SU-DHL-6 (cell line): ENCODE results near the gene LHX4.

Experiments used
- H2AFZ ChIP-seq: fragments of 200-600 bp; sonication (generic); 2 replicates; pipeline ENCODE4 v1.6.1; 2014; ENCODE audit warnings: low read depth, mild to moderate bottlenecking, moderate library complexity, mixed read lengths, antibody characterized with exemption, low read length; ENCODE audit not compliant: severe bottlenecking
- H3F3A ChIP-seq: fragments of 200-600 bp; shearing (Covaris generic); 2 replicates; pipeline ENCODE4 v1.6.0; 2016; ENCODE audit warnings: antibody characterized with exemption, mild to moderate bottlenecking; ENCODE audit not compliant: insufficient read depth
- H3K27ac ChIP-seq: fragments of 200-600 bp; sonication (generic); 2 replicates; pipeline ENCODE4 v1.5.1; 2016; ENCODE audit warnings: low read depth, mild to moderate bottlenecking, low read length, moderate library complexity, mixed read lengths
- H3K27me3 ChIP-seq: fragments of 200-600 bp; sonication (generic), shearing (Covaris generic); 2 replicates; pipeline ENCODE4 v1.6.0; 2014; ENCODE audit warnings: mild to moderate bottlenecking, low read length
- H3K36me3 ChIP-seq: fragments of 200-600 bp; sonication (generic); 2 replicates; pipeline ENCODE4 v1.6.1; 2014; ENCODE audit warnings: mild to moderate bottlenecking, low read length, mixed read lengths
- H3K4me2 ChIP-seq: fragments of 300-600, 200-600 bp; shearing (Covaris generic), sonication (generic); 2 replicates; pipeline ENCODE4 v1.6.0; 2014; ENCODE audit warnings: low read length, low read depth, mild to moderate bottlenecking; ENCODE audit not compliant: poor library complexity, severe bottlenecking
- H3K4me3 ChIP-seq: fragments of 200-600 bp; sonication (generic); 2 replicates; pipeline ENCODE4 v1.5.1; 2014; ENCODE audit warnings: antibody characterized with exemption, low read length, mild to moderate bottlenecking, mixed read lengths; ENCODE audit not compliant: insufficient read depth, poor library complexity, severe bottlenecking
- H3K79me2 ChIP-seq: fragments of 200-600 bp; sonication (generic); 2 replicates; pipeline ENCODE4 v1.6.1; 2014; ENCODE audit warnings: mild to moderate bottlenecking, low read length, moderate library complexity; ENCODE audit not compliant: insufficient read depth
- H3K9ac ChIP-seq: fragments of 200-600 bp; sonication (generic); 2 replicates; pipeline ENCODE4 v1.7.0; 2014; ENCODE audit warnings: mild to moderate bottlenecking, low read length
- H3K9me2 ChIP-seq: fragments of 200-600 bp; sonication (generic); replicated peaks from 2 replicates; pipeline ENCODE4 v1.6.1; 2014; ENCODE audit warnings: low read length; ENCODE audit not compliant: insufficient read depth
- H3K9me3 ChIP-seq: fragments of 200-600 bp; sonication (generic); 2 replicates; pipeline ENCODE4 v1.6.1; 2014; ENCODE audit warnings: low read length, mixed read lengths; ENCODE audit not compliant: insufficient read depth
- H4K20me1 ChIP-seq: fragments of 200-600 bp; sonication (generic); 2 replicates; pipeline ENCODE4 v1.6.1; 2014; ENCODE audit warnings: low read depth, mild to moderate bottlenecking, antibody characterized with exemption, low read length, moderate library complexity, mixed read lengths
- EZH2phosphoT487 ChIP-seq: fragments of 200-600 bp; sonication (generic), shearing (Covaris generic); conservative IDR thresholded peaks from 2 replicates; pipeline ENCODE4 v1.6.1; 2018; ENCODE audit warnings: mild to moderate bottlenecking, antibody characterized with exemption, low read length, moderate library complexity, mixed read lengths
- TF ChIP-seq, protein P1 (sequence below): fragments of 200-600 bp; sonication (generic); IDR thresholded peaks from one replicate; pipeline ENCODE4 v1.5.1; 2017; ENCODE audit warnings: antibody characterized with exemption, mild to moderate bottlenecking, low read length, moderate library complexity; ENCODE audit not compliant: insufficient read depth, poor library complexity, severe bottlenecking

LHX4 gene

DNA sequence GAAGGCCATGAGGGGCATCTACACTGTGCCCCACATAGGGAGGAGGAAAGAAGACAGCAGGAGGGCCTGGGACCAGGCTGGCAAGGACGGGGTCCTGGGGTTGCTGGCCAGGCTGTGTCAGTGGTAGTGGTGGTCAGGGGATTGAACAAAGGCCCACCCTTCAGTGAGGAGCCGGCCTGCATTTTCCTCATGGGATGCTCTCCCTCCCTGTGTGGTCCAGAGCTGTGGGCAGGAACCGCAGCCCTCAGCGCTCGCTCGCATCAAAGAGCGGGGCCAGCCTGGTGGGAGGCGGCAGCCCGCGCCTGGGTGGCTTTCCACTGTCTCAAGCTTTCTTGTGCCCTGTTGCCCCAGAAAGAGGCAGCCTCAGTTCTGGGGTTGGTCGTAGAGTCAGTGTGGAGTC lies 24.8 kb downstream of the LHX4 start:
- Histone ChIP-seq H3K4me2 (no peak overlapping the region), H2AFZ (no peak overlapping the region), H3K36me3 (no peaks in the 10 kb centered on the region), H3K27me3 (no peaks in the 10 kb centered on the region), H3K27ac (no peak overlapping the region), H3F3A (no peaks in the 10 kb centered on the region), H3K9ac (no peak overlapping the region), H3K79me2 (no peaks in the 10 kb centered on the region), H3K4me3 (no peak overlapping the region), H3K9me3 (no peaks in the 10 kb centered on the region), H4K20me1 (no peaks in the 10 kb centered on the region), H3K9me2 (no peaks in the 10 kb centered on the region)
- TF ChIP-seq, protein P1, sequence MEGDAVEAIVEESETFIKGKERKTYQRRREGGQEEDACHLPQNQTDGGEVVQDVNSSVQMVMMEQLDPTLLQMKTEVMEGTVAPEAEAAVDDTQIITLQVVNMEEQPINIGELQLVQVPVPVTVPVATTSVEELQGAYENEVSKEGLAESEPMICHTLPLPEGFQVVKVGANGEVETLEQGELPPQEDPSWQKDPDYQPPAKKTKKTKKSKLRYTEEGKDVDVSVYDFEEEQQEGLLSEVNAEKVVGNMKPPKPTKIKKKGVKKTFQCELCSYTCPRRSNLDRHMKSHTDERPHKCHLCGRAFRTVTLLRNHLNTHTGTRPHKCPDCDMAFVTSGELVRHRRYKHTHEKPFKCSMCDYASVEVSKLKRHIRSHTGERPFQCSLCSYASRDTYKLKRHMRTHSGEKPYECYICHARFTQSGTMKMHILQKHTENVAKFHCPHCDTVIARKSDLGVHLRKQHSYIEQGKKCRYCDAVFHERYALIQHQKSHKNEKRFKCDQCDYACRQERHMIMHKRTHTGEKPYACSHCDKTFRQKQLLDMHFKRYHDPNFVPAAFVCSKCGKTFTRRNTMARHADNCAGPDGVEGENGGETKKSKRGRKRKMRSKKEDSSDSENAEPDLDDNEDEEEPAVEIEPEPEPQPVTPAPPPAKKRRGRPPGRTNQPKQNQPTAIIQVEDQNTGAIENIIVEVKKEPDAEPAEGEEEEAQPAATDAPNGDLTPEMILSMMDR, result no peak
- TF ChIP-seq EZH2phosphoT487, result no peak

DNA sequence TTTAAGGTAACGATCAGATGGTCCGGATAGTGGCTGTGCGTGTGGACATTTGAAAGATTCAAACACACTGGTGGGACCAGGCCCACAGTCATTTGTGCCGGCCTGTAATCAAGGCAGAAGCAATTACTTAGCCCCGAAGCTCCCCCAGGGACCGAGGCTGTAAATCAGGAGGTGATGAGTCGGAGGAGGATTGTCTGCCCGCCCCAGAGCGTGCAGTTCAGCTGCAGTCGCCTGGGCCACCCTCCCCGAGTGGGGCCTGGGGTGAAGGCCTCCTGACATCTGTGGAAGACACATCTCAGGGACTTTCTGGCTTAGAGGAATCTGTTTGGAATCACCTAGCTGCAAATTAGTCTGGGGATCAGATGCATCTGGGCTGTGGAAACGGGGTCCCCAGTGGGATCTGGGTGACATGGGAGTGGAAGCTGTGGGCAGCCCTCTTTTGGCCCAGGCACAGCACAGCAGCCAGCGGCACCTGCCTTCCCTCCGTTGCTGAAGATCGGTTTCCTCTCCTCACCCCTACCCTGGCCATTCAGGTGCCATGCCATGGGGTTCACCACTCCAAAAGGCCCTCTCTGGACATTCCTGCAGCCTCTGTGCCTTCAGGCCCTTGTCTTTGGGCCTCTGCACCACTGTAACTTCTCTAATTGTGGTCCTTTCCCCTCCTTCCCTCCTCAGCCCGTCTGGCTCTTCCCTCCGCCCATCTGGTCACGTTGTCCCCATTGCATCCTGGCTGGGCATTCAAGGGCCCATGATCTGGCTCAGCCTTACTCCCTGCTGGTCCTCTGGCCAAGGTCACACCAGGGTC lies 25.7 kb downstream of the LHX4 start:
- TF ChIP-seq, protein P1, result no peak
- TF ChIP-seq EZH2phosphoT487, result no peak
- Histone ChIP-seq H3K4me3 (no peak overlapping the region), H3K27me3 (no peaks in the 10 kb centered on the region), H3K9me2 (no peaks in the 10 kb centered on the region), H3K79me2 (no peaks in the 10 kb centered on the region), H3F3A (no peaks in the 10 kb centered on the region), H2AFZ (no peak overlapping the region), H3K36me3 (no peaks in the 10 kb centered on the region), H3K4me2 (no peak overlapping the region), H3K9me3 (no peaks in the 10 kb centered on the region), H3K27ac (no peak overlapping the region), H3K9ac (no peak overlapping the region), H4K20me1 (no peaks in the 10 kb centered on the region)

DNA sequence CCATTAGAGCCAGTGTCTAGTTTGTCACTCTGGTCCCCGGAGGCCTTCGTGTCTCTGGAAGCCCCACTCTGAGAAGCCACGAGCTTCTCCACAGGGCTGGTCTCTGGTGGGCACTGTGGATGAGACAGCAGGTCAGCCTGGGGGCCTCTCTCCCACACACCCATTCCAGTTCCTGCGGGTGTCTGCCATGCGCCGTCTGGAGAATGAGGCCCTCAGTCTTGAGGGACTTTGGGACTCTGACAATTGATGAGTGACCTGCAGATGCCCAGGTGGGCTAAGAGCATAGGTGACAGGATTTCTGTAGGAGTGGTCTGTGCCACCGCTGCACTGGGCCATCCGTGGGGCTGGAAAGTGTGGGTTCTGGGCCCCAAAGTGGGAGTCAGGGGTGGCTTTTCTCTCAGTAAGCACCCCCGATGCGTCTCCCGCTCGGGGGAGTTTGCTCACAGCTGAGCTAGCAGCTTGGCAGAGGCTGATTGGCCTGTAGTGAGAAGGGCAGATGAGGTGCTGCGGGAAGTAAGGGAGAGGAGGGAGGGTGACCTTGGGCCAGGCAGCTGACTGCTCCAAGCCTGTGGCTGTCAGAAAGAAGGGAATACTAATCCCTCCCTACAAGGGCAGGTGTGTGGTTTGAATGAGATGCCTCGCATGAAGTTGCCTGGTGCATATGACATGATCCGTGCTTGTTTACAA lies 26.4 kb downstream of the LHX4 start:
- Histone ChIP-seq H4K20me1 (no peaks in the 10 kb centered on the region), H3K9me2 (no peaks in the 10 kb centered on the region), H3K79me2 (no peaks in the 10 kb centered on the region), H3K4me3 (no peak overlapping the region), H2AFZ (no peak overlapping the region), H3F3A (no peaks in the 10 kb centered on the region), H3K27ac (no peak overlapping the region), H3K9me3 (no peaks in the 10 kb centered on the region), H3K36me3 (no peaks in the 10 kb centered on the region), H3K9ac (no peak overlapping the region), H3K27me3 (no peaks in the 10 kb centered on the region), H3K4me2 (no peak overlapping the region)
- TF ChIP-seq, protein P1, result no peak
- no peak for TF ChIP-seq EZH2phosphoT487
